ENCODE data around the gene NFIB.

- no peak for TF ChIP-seq CTCF (IDR thresholded peaks at IDR 0.05)
- TF ChIP-seq EP300 (IDR thresholded peaks at IDR 0.05), result no peak
Observed at GRCh38 chr9:14304259-14304658, 9.7 kb downstream of the NFIB start.

Data from stomach (tissue), 4 donors.